ENCODE results near the gene DBNDD2.

DBNDD2 gene

GRCh38 chr20:45387274-45387673, 20.8 kb upstream of the DBNDD2 start:
- H3K9me3 ChIP-seq (ENCODE audit: control insufficient read depth, insufficient read depth, low read length): no peaks in the 10 kb centered on the region

GRCh38 chr20:45390931-45391330, 17.2 kb upstream of the DBNDD2 start:
- H3K9ac ChIP-seq (ENCODE audit: low read depth, low read length): no peak overlapping the region
- H3K36me3 ChIP-seq (ENCODE audit: control insufficient read depth, insufficient read depth, low read length): no peaks in the 10 kb centered on the region
- H3K27ac ChIP-seq (ENCODE audit: low read depth, low read length): no peak overlapping the region
- no peaks in the 10 kb centered on the region for H3K9me3 ChIP-seq (ENCODE audit: control insufficient read depth, insufficient read depth, low read length)
- no peaks in the 10 kb centered on the region for H3K27me3 ChIP-seq (ENCODE audit: control insufficient read depth, insufficient read depth, low read length)
- H3K4me3 ChIP-seq (ENCODE audit: low read depth, low read length): no peak overlapping the region
- H3K4me1 ChIP-seq (ENCODE audit: control insufficient read depth, insufficient read depth, low read length): no peaks in the 10 kb centered on the region

More at GRCh38 chr20:45387274-45387673, 20.8 kb upstream of the DBNDD2 start:
- Histone ChIP-seq H3K36me3 (ENCODE audit: control insufficient read depth, insufficient read depth, low read length) (no peaks in the 10 kb centered on the region), H3K4me3 (ENCODE audit: low read depth, low read length) (no peak overlapping the region), H3K27me3 (ENCODE audit: control insufficient read depth, insufficient read depth, low read length) (no peaks in the 10 kb centered on the region), H3K4me1 (ENCODE audit: control insufficient read depth, insufficient read depth, low read length) (no peaks in the 10 kb centered on the region), H3K27ac (ENCODE audit: low read depth, low read length) (no peak overlapping the region), H3K9ac (ENCODE audit: low read depth, low read length) (no peak overlapping the region)

DNA sequence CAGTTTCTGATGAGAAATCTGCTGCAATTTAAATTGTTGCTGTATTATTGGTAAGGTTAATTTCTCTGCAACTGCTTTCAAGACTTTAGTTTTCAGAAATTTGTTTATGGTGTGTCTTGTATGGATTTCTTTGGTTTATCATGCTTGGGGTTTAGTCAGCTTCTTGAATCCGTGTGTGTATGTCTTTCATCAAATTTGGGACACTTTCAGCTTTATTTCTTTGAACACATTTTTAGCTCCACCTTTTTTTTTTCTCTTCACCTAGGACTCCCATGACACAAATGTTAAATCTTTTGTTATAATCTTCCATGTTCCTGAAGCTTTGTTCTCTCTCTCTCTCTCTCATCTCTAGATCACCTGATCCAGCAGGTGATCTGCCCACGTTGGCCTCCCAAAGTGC, 16.5 kb upstream of the DBNDD2 start:
- H3K4me1 ChIP-seq (ENCODE audit: control insufficient read depth, insufficient read depth, low read length): no peaks in the 10 kb centered on the region
- H3K9me3 ChIP-seq (ENCODE audit: control insufficient read depth, insufficient read depth, low read length): no peaks in the 10 kb centered on the region
- no peak overlapping the region for H3K9ac ChIP-seq (ENCODE audit: low read depth, low read length)
- H3K36me3 ChIP-seq (ENCODE audit: control insufficient read depth, insufficient read depth, low read length): no peaks in the 10 kb centered on the region
- no peak overlapping the region for H3K4me3 ChIP-seq (ENCODE audit: low read depth, low read length)
- H3K27ac ChIP-seq (ENCODE audit: low read depth, low read length): no peak overlapping the region
- no peaks in the 10 kb centered on the region for H3K27me3 ChIP-seq (ENCODE audit: control insufficient read depth, insufficient read depth, low read length)

DNA sequence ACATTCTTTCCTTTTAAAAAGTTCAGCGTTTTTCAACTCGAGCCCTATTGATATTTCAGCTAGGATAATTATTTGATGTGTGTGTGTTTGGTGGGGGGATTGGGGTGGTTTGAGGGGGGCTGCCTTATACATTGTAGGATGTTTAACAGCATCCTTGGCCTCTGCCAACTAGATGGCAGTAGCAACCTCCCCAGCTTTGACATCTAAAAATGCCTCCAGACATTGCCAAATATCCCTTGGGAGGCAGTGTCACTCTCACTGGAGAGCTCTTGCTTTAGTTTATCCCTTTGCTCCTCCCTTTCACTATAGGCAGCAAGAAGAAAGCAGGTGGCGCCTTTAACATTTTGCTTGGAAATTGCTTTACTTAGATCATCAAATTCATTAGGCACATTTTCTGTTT, 15.4 kb upstream of the DBNDD2 start:
- no peaks in the 10 kb centered on the region for H3K36me3 ChIP-seq (ENCODE audit: control insufficient read depth, insufficient read depth, low read length)
- H3K9ac ChIP-seq (ENCODE audit: low read depth, low read length): no peak overlapping the region
- no peaks in the 10 kb centered on the region for H3K9me3 ChIP-seq (ENCODE audit: control insufficient read depth, insufficient read depth, low read length)
- H3K4me1 ChIP-seq (ENCODE audit: control insufficient read depth, insufficient read depth, low read length): no peaks in the 10 kb centered on the region
- H3K27ac ChIP-seq (ENCODE audit: low read depth, low read length): no peak overlapping the region
- H3K4me3 ChIP-seq (ENCODE audit: low read depth, low read length): no peak overlapping the region
- H3K27me3 ChIP-seq (ENCODE audit: control insufficient read depth, insufficient read depth, low read length): no peaks in the 10 kb centered on the region

GRCh38 chr20:45394221-45395113, 13.6 kb upstream of the DBNDD2 start:
- H3K9me3 ChIP-seq (ENCODE audit: control insufficient read depth, insufficient read depth, low read length): no peaks in the 10 kb centered on the region; the same call in 1 of the 2 replicates
- no peak overlapping the region for H3K27ac ChIP-seq (ENCODE audit: low read depth, low read length)
- no peaks in the 10 kb centered on the region for H3K36me3 ChIP-seq (ENCODE audit: control insufficient read depth, insufficient read depth, low read length)
- H3K27me3 ChIP-seq (ENCODE audit: control insufficient read depth, insufficient read depth, low read length): no peaks in the 10 kb centered on the region
- no peaks in the 10 kb centered on the region for H3K4me1 ChIP-seq (ENCODE audit: control insufficient read depth, insufficient read depth, low read length)
- no peak overlapping the region for H3K9ac ChIP-seq (ENCODE audit: low read depth, low read length)
- no peak overlapping the region for H3K4me3 ChIP-seq (ENCODE audit: low read depth, low read length)

GRCh38 chr20:45395114-45395415, 13.0 kb upstream of the DBNDD2 start:
- no peaks in the 10 kb centered on the region for H3K36me3 ChIP-seq (ENCODE audit: control insufficient read depth, insufficient read depth, low read length)
- H3K9ac ChIP-seq (ENCODE audit: low read depth, low read length): no peak overlapping the region
- H3K4me3 ChIP-seq (ENCODE audit: low read depth, low read length): no peak overlapping the region
- H3K27ac ChIP-seq (ENCODE audit: low read depth, low read length): no peak overlapping the region
- no peaks in the 10 kb centered on the region for H3K27me3 ChIP-seq (ENCODE audit: control insufficient read depth, insufficient read depth, low read length)
- no peaks in the 10 kb centered on the region for H3K4me1 ChIP-seq (ENCODE audit: control insufficient read depth, insufficient read depth, low read length)
- no peaks in the 10 kb centered on the region; the same call in 1 of the 2 replicates for H3K9me3 ChIP-seq (ENCODE audit: control insufficient read depth, insufficient read depth, low read length)

GRCh38 chr20:45399018-45399417, 9.1 kb upstream of the DBNDD2 start:
- Histone ChIP-seq H3K36me3 (ENCODE audit: control insufficient read depth, insufficient read depth, low read length) (no peaks in the 10 kb centered on the region), H3K9me3 (ENCODE audit: control insufficient read depth, insufficient read depth, low read length) (peaks cover 6% of the 10 kb centered on the region; the same call in 1 of the 2 replicates), H3K27ac (ENCODE audit: low read depth, low read length) (no peak overlapping the region), H3K9ac (ENCODE audit: low read depth, low read length) (no peak overlapping the region), H3K27me3 (ENCODE audit: control insufficient read depth, insufficient read depth, low read length) (peaks cover 2% of the 10 kb centered on the region), H3K4me1 (ENCODE audit: control insufficient read depth, insufficient read depth, low read length) (no peaks in the 10 kb centered on the region), H3K4me3 (ENCODE audit: low read depth, low read length) (no peak overlapping the region)

DNA sequence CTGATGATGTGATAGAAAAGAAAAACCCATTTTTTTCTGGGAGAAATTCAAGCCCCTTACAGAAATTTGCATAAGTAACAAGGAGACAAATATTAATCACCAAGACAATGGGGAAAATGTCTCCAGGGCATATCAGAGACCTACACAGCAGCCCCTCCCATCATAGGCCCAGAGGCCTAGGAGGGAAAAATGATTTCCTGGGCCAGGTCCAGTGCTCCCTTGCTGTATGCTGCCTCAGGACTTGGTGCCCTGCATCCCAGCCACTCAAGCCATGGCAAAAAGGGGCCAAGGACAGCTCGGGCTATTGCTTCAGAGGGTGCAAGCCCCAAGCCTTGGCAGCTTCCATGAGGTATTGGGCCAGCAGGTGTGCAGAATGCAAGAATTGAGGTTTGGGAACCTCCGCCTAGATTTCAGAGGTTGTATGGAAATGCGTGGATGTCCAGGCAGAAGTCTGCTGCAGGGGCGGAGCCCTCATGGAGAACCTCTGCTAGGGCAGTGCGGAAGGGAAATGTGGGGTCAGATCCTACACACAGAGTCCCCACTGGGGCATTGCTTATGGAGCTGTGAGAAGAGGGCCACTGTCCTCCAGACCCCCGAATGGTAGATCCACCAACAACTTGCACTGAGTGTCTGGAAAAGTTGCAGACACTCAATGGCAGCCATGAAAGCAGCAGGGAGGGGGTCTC, 7.6 kb upstream of the DBNDD2 start:
- H3K9ac ChIP-seq (ENCODE audit: low read depth, low read length): no peak overlapping the region
- peaks cover 15% of the 10 kb centered on the region for H3K27me3 ChIP-seq (ENCODE audit: control insufficient read depth, insufficient read depth, low read length)
- H3K27ac ChIP-seq (ENCODE audit: low read depth, low read length): no peak overlapping the region
- 0 out of 2 replicates have a peak, but pooled peaks cover under 1% of the 10 kb centered on the region for H3K4me1 ChIP-seq (ENCODE audit: control insufficient read depth, insufficient read depth, low read length)
- H3K36me3 ChIP-seq (ENCODE audit: control insufficient read depth, insufficient read depth, low read length): no peaks in the 10 kb centered on the region
- no peak overlapping the region for H3K4me3 ChIP-seq (ENCODE audit: low read depth, low read length)
- H3K9me3 ChIP-seq (ENCODE audit: control insufficient read depth, insufficient read depth, low read length): peaks cover 6% of the 10 kb centered on the region; the same call in 1 of the 2 replicates

DNA sequence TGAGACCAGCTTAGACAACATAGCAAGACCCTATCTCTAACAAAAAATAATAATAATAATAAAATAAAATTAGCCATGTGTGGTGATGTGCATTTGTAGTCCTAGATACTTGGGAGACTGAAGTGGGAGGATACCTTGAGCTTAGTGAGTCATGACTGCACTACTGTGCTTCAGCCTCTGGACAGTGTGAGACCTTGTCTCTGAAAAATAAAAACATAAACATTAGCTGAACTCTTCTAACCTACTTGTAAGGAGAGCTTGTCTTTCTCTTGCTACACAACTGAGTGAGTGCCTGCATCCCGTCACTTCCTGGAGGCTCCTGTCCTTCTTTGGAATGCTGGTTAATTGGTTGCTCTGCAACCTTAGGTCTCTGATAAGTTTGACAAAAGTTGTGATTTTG, 5.1 kb upstream of the DBNDD2 start:
- H3K36me3 ChIP-seq (ENCODE audit: control insufficient read depth, insufficient read depth, low read length): no peaks in the 10 kb centered on the region
- H3K27me3 ChIP-seq (ENCODE audit: control insufficient read depth, insufficient read depth, low read length): peaks cover 32% of the 10 kb centered on the region
- H3K4me3 ChIP-seq (ENCODE audit: low read depth, low read length): no peak overlapping the region
- peaks cover 8% of the 10 kb centered on the region for H3K4me1 ChIP-seq (ENCODE audit: control insufficient read depth, insufficient read depth, low read length)
- H3K27ac ChIP-seq (ENCODE audit: low read depth, low read length): no peak overlapping the region
- H3K9ac ChIP-seq (ENCODE audit: low read depth, low read length): no peak overlapping the region
- H3K9me3 ChIP-seq (ENCODE audit: control insufficient read depth, insufficient read depth, low read length): peaks cover 6% of the 10 kb centered on the region; the same call in 1 of the 2 replicates

- Histone ChIP-seq H3K27me3 (ENCODE audit: control insufficient read depth, insufficient read depth, low read length) (peaks cover 33% of the 10 kb centered on the region), H3K36me3 (ENCODE audit: control insufficient read depth, insufficient read depth, low read length) (peaks cover 10% of the 10 kb centered on the region), H3K9me3 (ENCODE audit: control insufficient read depth, insufficient read depth, low read length) (peaks cover 6% of the 10 kb centered on the region; the same call in 1 of the 2 replicates), H3K4me1 (ENCODE audit: control insufficient read depth, insufficient read depth, low read length) (peaks cover 10% of the 10 kb centered on the region), H3K9ac (ENCODE audit: low read depth, low read length) (no peak overlapping the region), H3K27ac (ENCODE audit: low read depth, low read length) (no peak overlapping the region), H3K4me3 (ENCODE audit: low read depth, low read length) (no peak overlapping the region)
These were observed 3.7 kb upstream of the DBNDD2 start for GRCh38 chr20:45404438-45404837.

All from HUES48 (cell line).